Activated effector memory CD4-positive, alpha-beta T cell treated with Interleukin-2 at 50 U/mL for 16 hours (primary cell): ENCODE measurements around the gene NFKBIE.
"Not testable (repeated sequence)": the region's sequence is repeated elsewhere in the genome, so short reads cannot be mapped to it uniquely, and the experiment has no call there.

ENCODE experiments used
- DNase-seq: peaks from one replicate; pipeline ENCODE4 v3.0.0-alpha.2; 2020

NFKBIE gene, protein sequence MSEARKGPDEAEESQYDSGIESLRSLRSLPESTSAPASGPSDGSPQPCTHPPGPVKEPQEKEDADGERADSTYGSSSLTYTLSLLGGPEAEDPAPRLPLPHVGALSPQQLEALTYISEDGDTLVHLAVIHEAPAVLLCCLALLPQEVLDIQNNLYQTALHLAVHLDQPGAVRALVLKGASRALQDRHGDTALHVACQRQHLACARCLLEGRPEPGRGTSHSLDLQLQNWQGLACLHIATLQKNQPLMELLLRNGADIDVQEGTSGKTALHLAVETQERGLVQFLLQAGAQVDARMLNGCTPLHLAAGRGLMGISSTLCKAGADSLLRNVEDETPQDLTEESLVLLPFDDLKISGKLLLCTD

DNA sequence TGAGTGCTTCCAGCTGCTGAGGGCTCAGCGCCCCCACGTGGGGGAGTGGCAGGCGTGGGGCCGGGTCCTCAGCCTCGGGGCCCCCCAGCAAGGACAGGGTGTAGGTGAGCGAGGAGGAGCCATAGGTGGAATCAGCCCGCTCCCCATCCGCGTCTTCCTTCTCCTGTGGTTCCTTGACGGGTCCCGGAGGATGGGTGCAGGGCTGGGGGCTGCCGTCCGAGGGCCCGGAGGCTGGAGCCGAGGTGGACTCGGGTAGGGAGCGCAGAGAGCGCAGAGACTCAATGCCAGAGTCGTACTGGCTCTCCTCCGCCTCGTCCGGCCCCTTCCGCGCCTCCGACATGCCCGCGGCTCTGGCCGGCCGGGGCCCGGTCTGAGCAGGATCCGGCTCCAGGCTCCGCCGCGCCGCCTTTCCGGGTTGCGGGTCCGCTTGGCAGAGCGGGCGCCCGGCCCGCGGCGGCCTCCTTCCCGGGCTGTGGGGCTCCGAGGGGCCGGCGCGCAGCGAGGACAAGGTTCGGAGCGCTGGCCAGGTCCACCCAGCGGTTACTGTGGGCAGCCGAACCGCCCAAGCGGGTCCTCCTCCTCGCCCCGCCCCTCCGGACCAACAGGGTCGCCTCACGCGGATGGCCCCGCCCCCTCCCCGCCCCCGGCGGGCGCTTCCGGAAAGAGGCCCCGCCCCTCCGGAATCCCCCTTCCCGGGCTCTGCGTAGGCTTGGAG is at the start of gene NFKBIE:
Gene NFKBIE, minus strand, starts transcription at position 545 of the 715 bp plus-strand sequence. Its CDS starts 205 bp downstream, at position 340.
- DNase-seq: peak; percentile 89

DNA sequence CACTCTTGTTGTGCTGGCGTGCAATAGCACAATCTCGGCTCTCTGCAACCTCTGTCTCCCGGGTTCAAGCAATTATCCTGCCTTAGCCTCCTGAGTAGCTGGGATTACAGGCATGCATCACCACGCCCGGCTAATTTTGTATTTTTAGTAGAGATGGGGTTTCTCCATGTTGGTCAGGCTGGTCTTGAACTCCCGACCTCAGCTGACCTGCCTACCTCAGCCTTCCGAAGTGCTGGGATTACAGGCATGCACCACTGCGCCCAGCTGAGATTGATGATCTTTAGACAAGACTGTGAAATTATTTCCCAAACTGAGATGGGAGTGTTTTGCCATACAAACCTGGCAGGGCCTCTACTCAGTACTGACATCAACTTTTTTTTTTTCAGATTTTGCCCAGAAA is 49.3 kb upstream of the NFKBIE start:
- DNase-seq: not testable (repeated sequence)

DNA sequence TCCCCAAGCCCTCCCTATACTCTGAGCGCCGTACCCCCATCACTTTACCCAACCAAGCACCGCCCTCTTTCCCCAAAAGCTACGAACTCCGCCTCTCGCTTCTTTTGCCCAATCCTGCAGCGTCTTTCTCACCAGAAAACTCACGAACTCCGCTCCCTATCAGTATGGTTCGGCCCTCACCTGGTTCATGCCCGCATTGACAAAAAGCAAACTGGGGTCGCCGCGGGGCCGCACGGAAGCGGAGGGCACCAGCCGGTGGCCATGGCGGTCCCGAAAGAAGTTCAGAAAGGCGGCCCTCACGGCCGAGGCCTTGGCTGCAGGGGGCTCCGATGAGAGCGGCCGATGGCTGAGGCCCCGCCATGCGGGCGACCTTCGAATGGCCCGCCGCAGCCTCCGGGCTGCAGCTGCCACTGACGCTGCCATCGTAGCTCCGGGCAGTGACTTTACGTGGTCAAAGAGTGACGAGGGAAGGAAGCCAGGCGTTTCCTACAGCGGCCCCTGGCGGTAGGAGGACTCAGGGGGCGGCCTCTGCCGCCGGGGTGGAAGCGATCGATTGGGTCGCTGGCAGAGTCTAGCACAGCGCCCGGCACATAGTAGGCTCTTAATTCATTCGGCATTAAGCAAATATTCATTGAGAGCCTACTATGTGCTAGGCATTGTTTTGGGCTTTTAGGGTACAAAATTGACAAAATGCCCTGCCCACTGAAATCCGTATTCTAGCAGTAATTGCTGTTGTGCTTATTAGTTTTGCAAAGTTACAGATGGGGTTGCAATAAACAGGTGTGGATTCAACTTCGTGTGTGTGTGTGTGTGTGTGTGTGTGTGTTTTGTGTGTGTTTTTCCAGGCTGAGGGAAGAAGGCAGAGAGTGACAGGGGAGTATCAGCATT is 47.8 kb upstream of the NFKBIE start, which contains the start of gene AARS2:
Gene AARS2, minus strand, starts transcription at position 447 of the 888 bp plus-strand sequence. Its CDS starts 24 bp downstream, at position 423.
- peak; percentile 88 for DNase-seq

DNA sequence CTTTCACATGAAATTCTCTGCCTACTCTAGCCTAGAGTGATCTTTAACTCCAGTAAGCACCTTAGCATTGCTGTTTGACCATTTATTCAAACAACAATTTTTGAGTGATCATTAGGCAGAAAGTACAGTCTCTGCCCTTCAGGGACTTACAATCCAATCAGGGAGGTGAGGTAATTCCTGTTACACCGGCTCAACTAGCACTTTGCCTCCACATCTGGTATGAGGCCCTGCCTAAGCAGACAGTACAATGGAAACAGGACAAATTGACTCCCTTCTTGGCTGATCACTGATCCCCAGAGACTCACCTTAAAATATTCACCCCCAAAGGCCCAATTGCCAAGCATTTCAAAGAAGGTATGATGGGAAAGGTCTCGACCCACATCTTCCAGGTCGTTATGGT is 46.4 kb upstream of the NFKBIE start:
- DNase-seq: no peak

DNA sequence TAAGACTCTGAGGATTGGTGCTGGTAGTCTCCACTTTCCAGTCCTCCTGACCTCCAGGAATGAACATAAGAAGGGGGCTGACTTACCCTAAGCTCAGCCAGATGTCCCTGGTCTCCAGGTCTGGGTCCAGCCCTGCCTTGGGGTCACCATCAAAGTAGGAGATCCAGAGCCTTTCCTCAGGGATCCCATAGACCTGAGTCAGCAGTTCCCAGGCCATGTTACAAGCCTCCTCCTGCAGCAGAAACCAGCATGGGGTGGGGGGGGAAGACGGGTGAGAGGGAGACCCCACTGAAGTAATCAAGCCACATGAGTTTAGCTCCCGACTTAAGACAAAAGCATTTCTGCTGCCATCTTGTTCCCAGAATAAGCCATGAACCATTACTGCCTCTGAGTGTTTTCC is 46.0 kb upstream of the NFKBIE start:
- no peak for DNase-seq

DNA sequence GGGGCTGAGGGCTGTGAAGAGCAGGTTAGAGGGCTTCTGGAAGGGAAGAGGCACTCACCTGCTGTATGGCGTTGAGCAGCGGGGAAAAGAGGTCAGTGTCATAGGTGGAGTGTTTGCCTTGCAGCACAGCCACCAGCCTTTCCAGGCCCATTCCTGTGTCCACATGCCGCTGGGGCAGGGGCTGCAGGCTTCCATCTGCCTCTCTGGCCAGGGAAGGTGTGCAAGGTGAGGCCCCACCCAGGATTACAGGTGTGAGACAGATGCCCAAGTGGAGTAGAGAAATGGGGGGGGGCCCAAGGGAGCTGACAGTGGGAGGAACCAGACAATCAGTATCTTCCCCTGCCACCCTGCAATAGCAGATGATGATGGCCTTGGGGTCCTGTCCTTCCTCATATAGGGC is 44.9 kb upstream of the NFKBIE start:
- DNase-seq: no peak

DNA sequence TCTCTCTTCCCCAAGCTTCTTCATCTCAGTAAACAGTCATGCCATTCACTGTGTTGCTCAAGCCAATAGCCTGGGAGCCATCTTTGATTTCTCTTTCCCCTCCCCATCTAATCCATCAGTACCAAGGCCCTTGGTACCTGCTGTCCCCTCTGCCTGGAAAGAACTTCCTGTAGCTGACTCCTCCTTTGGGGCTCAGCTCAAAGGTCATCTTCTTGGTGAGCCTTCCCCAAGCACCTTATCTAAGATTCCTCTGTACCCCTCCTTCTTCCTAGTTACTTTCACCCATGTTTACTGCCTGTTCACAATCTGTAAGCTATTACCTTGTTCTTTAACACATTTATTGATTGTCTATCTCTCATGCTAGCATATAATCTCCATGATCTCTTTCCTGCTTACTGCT is 44.3 kb upstream of the NFKBIE start:
- DNase-seq: no peak

DNA sequence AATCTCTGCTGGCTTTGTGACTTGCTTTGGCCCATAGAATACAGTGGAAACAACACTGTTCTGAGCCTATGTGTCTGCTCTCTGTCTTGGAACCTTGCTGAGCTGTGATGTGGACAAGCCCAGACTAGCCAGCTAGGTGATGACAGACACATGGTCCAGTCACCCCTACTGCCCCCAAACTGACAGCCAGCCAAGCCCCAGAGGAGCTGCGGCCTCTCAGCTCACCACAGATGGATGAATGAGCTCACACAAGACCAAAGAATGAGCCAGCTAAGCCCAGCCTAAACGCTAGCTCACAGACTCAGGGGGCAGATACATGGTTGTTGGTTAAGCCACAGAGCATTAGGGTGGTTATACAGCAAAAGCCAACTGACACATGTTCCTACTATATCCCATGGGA is 43.7 kb upstream of the NFKBIE start:
- DNase-seq: no peak

DNA sequence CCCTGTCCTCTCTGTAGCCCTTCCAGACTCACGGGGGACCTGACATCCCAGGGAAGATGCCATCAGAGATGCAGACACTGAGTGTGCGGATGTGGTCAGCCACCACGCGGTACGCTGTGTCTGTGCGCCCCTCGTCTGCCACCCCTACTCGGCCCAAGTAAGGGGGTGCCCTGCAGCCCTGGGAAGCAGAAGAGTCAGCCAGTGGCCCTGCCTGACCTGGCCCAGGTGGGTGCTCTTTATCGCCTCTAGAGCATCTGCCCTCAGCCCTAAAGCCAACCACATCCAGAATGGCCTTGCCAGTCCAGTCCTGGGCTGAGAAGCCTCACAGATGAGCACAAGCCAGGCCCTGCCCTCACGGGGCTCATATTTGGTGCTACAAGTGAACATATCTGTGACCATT is 41.9 kb upstream of the NFKBIE start:
- no peak for DNase-seq

DNA sequence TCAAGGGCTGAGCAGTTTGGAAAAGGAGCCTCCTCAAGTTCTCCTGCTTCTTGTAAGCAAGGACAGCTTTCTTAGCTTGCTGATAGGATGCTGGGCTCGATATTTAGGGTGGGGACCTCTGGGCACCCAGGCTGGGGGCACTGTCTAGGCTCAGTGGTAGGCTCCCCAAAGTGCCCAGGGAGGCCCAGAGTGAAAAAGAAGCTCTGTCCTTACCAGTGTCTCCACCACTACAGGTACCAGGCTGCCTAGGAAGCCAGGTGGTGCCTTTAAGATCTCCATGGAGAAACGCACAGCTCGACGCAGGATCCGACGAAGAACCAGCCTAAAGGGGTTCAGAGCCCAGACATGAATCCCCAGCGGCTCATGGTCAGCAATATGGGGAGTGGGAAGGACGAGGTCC is 41.4 kb upstream of the NFKBIE start:
- no peak for DNase-seq

DNA sequence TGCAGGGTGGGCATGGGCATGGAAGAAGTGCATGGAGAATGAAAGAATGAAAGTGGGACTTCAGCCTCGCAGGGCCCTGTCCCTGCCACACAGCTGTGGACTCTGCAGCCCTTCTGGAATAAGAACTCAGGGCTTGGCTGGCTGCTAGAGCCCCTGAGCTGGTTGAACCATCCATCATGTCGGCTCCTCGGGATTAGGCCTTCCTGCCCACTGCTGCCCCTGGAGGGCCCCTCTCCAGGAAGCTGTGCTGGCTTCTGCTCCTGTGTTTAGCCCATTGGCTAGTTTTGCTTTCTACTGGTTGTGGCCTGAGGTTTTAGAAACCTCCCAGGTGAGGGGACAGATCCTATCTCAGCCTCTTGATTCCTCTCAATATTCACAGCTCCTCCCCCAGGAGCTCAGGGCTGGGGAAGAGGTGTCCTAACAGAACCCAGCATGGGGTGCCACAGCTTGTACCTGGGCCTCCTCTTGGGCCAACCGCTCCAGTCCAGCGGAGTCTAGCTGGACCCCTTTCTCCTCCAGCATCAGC is 39.9 kb upstream of the NFKBIE start:
- DNase-seq: no peak

DNA sequence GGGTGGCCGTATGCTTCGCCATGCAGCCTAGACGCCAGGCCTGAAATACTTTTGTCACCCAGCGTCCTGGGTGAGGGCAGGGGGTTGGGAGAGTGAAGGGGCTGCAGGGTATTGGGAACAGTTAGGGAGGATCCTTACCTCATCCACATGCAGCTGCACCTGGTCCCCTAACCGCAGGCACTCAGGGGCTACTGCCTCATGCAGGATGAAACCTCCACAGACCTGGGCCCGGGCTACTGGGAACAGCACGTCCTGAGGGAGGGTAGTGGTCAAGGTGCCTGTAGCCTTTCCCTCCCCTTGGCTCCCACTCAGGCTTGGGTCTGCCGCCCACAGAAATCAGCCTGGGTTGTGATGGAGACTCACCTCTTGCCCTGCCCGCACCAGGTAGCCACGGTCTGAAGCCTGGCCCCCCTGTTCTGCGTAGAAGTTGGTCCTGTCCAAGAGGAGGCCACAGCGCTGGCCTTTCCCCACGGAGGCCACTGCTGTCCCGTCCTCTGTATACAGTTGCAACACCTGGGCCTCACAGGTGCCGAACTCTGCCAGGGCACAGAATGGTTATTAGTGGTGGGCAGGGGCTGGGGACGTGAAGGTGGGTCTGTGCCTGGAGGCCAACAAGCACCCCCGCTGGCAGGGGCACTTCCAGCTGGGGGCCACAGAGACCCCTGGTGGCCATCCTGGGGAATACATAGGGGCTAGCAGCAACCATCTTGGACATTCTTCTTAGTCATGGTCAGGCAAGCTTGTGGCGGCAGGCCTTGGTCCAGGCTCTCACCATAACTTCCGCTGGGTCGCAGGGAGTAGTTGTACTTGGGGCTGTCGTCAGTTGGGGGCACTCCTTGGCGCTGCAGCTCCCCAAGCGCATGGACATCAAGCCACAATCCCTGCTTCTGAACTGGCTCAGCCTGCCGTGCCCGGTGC is 39.2 kb upstream of the NFKBIE start:
- DNase-seq: peak; percentile 15

DNA sequence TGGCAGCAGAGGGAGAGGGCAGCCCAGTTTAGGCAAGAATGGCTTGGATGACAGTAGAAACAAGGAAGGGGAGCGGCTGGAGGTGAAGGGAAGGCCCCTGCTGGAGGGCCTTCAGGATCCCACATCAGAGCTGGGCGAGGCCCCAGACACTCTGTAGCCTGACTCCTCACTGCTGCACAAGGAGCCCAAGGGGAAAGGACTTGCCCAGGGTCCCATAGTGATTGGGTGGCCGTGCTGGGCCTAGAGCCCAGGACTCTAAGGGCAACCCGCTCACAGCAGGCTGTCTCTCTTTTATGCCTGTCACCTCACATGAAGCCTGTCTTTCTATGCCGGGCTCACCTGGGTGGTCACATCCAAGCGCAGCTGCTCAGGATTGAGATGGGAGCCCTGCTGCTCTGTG is 38.5 kb upstream of the NFKBIE start:
- no peak for DNase-seq

DNA sequence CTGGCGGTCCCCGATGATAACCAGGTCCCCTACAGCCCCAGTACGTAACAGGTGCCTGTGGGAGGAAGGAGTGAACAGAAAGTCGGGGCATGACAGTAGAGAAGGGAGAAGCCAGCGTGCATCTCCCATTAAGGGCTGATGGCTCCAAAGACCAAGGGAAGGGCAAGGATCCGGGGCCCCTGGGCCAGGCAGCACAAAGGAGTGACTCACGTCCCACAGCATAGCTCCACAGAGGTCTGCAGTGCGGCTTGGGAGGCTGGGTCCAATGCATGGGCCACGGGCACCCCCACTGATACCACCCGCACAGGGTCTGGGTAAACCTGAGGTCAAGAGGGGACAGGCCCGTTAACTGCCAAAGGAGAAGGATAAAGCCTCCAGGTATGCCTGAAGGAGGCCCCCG is 37.5 kb upstream of the NFKBIE start:
- DNase-seq: no peak

DNA sequence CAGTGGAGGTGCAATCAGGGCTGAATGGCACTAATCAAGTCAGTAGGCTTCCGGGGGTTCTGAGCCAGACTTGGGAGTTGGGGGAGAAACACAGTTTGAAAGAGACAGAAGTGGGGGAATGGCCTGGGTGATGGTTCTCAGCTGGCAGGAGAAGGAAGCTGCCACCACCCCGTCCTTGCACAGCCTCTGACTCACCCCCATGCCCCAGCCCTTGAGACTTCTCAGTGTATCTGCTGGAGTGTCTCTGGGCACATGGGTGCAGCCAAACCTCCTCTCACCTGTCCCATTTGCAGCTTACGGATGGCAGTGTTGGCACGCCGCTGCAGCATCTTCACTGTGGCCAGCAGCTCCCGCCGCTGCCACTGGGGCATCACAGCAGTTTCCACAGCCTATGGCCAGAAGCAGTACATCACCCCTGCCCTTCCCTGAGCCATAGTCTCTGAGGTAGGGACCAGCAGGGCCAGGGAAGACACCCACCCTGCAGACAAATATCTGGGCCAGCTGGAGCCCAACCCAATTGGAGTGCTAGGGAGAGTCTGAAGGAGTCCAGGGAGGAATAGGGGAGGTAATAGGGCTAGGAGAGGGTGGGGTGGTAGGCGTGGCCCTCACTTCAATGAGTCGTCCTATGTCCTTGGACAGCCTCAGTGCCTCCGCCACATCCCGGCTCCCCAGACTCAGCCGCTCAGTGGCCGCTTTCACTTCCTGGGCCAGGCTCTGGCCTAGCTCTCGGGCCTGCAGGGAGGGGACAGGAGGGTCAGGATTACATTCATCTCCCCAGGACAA is 36.6 kb upstream of the NFKBIE start:
- no peak for DNase-seq

DNA sequence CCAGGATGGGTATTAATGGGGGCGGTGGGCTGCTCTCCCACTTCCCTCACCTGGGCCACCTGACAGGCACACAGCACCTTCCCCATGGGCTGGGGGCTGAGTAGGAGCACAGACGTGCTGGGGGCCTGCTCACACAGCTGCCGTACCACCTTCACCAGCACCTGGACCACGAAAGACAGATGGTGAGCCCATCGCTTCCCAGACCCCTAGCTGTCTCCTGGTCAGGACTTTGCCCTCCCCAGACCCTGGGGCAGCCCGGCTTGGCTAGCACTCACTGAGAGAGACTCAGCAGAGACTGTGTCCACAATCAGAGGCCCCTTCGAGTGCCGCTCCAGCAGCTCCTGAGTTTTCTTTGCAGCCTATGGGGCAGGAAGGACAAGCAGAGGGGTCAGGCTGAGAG is 35.8 kb upstream of the NFKBIE start:
- DNase-seq: no peak

DNA sequence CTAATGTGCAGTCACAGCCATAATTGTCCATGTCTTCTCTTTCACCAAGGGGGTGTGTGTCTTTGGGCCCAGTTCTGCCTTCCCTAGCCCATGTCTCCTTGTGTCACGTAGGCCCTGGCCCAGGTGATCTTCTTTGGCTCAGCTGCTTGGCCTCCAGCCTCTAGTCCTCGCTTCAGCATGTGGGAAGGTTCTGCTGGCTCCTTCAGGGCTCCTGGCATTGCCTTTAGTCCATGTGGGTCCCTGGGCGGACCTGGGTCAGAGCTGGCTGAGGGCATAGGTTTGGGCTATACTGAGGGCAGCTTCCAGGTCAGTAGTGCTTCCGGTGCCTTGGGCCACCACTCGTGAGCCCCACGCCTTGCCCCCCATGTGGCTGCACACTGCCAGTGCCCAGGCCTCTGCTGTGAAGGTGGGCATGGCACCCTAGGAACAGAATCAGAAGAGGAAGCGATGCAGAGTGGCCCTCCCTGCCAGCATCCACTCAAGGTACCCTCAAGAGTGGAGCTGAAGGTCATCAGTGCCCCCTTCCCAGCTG is 35.0 kb upstream of the NFKBIE start:
- DNase-seq: no peak

DNA sequence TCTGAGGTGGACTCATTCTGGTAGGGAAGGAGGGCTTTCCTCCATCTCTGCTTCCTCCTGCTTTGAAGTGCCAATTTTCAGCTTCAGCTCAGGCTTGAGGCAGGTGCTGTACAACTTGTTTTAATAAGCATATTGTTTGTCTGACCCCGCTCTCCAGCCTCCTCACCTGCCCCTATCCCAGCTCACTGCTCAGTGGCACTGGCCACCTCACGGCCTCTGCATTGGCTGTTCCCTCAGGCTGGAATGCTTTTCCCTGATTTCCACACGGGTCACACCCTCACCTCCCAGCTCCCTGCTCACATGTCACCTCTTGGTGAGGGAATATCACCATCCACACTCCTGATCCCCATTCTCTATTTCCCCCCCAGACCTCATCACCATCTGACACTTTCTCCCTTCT is 33.5 kb upstream of the NFKBIE start:
- no peak for DNase-seq

DNA sequence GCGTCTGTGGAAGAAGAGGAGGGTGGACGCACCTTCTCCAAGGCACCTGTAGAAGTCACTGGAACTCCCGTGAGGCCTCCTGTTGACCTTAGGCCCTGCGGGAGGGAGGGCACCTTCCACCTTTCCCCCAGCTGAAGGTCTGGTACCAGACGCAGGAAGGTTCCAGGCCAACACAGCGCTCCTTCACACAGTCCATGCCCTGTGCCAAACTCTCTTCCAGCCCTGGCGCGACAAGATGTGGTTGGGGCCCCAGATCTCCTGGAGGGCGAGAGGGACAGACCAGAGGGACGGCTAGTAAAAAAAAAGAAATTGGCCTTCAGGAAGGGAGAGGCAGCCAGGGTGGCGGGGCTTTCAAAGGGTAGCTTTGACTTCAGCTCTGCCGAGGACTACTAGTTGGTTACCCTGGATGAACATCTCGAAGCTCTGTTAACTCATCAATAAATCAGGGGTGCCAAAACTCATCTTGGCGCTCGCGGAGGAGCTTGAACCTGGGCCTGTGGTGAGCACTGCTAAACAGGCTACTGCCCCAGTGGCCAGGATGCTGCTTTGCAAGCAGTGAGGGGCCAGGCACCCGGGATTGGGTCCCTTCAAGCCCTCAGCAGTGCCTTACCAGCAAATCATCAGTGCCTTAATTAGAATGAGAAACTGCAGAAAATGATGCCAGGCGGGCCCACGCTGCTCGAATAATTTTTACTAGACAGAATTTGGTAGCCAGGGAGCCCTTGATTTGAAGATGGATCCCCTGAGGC is 32.9 kb upstream of the NFKBIE start:
- no peak for DNase-seq
